IMR-90 (cell line): ENCODE results near the gene ANKRD27.
"Not testable (repeated sequence)": the region's sequence is repeated elsewhere in the genome, so short reads cannot be mapped to it uniquely, and the experiment has no call there.

Source experiments
- BHLHE40 ChIP-seq: fragments of 150-350 bp; IDR thresholded peaks from 2 replicates; pipeline ENCODE4 v1.6.1; 2016; ENCODE audit warnings: mild to moderate bottlenecking, low read depth, low read length
- CEBPB ChIP-seq: IDR thresholded peaks from 2 replicates; pipeline ENCODE4 v1.6.1; 2012; ENCODE audit warnings: low read depth, low read length, improper control_type of control experiment
- MAFK ChIP-seq: IDR thresholded peaks from 2 replicates; pipeline ENCODE4 v1.6.1; 2012; ENCODE audit warnings: low read depth, low read length, improper control_type of control experiment
- MXI1 ChIP-seq: IDR thresholded peaks from 2 replicates; pipeline ENCODE4 v1.6.1; 2012; ENCODE audit warnings: low read depth, mild to moderate bottlenecking, low read length, moderate library complexity, borderline replicate concordance
- POLR2A ChIP-seq: IDR thresholded peaks from 2 replicates; pipeline ENCODE4 v1.6.1; 2012; ENCODE audit warnings: mild to moderate bottlenecking, low read depth, low read length
- RCOR1 ChIP-seq: IDR thresholded peaks from 2 replicates; pipeline ENCODE4 v1.6.1; 2012; ENCODE audit warnings: mild to moderate bottlenecking, low read length, improper control_type of control experiment; ENCODE audit not compliant: insufficient replicate concordance
- RFX5 ChIP-seq: IDR thresholded peaks from 2 replicates; pipeline ENCODE4 v1.8.0; 2012; ENCODE audit warnings: low read depth, mild to moderate bottlenecking, low read length, moderate library complexity
- SMC3 ChIP-seq: fragments of 150-350 bp; IDR thresholded peaks from 2 replicates; pipeline ENCODE4 v1.6.1; 2016; ENCODE audit warnings: low read depth, mild to moderate bottlenecking, antibody characterized with exemption, low read length, moderate library complexity
- TF ChIP-seq, protein P1 (sequence below): conservative IDR thresholded peaks from 2 replicates; pipeline ENCODE4 v1.5.1; 2012; ENCODE audit warnings: mild to moderate bottlenecking, low read depth, low read length, improper control_type of control experiment
- TF ChIP-seq, protein P2 (sequence below): fragments of 150-350 bp; IDR thresholded peaks from 2 replicates; pipeline ENCODE4 v1.6.1; 2017; ENCODE audit warnings: mild to moderate bottlenecking, antibody characterized with exemption, low read length, low read depth

DNA sequence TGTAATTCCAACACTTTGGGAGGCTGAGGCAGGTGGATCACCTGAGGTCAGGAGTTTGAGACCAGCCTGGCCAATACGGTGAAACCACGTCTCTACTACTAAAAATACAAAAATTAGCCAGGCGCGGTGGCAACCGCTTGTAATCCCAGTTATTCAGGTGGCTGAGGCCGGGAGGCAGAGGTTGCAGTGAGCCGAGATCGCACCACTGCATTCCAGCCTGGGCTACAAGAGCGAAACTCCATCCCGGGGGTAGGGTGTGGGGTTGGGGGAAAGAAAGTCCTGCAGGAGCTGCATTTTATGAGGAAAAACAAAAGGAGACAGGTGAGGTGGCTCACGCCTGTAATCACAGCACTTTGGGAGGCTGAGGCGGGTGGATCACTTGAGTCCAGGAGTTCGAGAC is 22.6 kb downstream of the ANKRD27 start:
- TF ChIP-seq, protein P1, sequence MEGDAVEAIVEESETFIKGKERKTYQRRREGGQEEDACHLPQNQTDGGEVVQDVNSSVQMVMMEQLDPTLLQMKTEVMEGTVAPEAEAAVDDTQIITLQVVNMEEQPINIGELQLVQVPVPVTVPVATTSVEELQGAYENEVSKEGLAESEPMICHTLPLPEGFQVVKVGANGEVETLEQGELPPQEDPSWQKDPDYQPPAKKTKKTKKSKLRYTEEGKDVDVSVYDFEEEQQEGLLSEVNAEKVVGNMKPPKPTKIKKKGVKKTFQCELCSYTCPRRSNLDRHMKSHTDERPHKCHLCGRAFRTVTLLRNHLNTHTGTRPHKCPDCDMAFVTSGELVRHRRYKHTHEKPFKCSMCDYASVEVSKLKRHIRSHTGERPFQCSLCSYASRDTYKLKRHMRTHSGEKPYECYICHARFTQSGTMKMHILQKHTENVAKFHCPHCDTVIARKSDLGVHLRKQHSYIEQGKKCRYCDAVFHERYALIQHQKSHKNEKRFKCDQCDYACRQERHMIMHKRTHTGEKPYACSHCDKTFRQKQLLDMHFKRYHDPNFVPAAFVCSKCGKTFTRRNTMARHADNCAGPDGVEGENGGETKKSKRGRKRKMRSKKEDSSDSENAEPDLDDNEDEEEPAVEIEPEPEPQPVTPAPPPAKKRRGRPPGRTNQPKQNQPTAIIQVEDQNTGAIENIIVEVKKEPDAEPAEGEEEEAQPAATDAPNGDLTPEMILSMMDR, result not testable (repeated sequence)
- not testable (repeated sequence) for TF ChIP-seq MXI1, RCOR1, POLR2A, BHLHE40, SMC3, RFX5, MAFK, CEBPB
- TF ChIP-seq, protein P2, sequence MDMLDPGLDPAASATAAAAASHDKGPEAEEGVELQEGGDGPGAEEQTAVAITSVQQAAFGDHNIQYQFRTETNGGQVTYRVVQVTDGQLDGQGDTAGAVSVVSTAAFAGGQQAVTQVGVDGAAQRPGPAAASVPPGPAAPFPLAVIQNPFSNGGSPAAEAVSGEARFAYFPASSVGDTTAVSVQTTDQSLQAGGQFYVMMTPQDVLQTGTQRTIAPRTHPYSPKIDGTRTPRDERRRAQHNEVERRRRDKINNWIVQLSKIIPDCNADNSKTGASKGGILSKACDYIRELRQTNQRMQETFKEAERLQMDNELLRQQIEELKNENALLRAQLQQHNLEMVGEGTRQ, result not testable (repeated sequence)
